Activated naive CD8-positive, alpha-beta T cell treated with anti-CD3 and anti-CD28 coated beads, Interleukin-2, amount 10 ng/mL, durations not matched to agents 7 days and 5 days (primary cell): Measurements from ENCODE around the gene TTC16. TPM values are rescaled to one million over a fixed set of nuclear protein-coding genes. Genes with fewer than 3 reads are reported as not detected.

Source experiments
- ATAC-seq: fragments of 150-1000 bp; cut with Tn5 transposase; one replicate; pipeline ENCODE4 v1.10.0; 2021; ENCODE audit warnings: low read depth, moderate library complexity
- POLR2A ChIA-PET: fragments of 350-600 bp; sonication (Branson Sonifier 250); formaldehyde crosslinking; loops from one replicate; lab custom pipeline; 2021; ENCODE audit warnings: antibody characterized with exemption; lab: Charles Lee
- DNase-seq: peaks from one replicate; pipeline ENCODE4 v3.0.0; 2021
- H3K27ac Mint-ChIP-seq: one replicate; pipeline ENCODE4 v1.8.0; 2022; ENCODE audit warnings: mild to moderate bottlenecking, mixed read lengths
- H3K27me3 Mint-ChIP-seq: one replicate; pipeline ENCODE4 v1.8.0; 2022; ENCODE audit warnings: mild to moderate bottlenecking, moderate library complexity, mixed read lengths
- H3K36me3 Mint-ChIP-seq: one replicate; pipeline ENCODE4 v1.8.0; 2021; ENCODE audit warnings: mild to moderate bottlenecking, mixed read lengths
- H3K4me1 Mint-ChIP-seq: one replicate; pipeline ENCODE4 v1.8.0; 2021; ENCODE audit warnings: mixed read lengths
- H3K4me3 Mint-ChIP-seq: one replicate; pipeline ENCODE4 v1.8.0; 2022; ENCODE audit warnings: mild to moderate bottlenecking, moderate library complexity, mixed read lengths
- H3K9me3 Mint-ChIP-seq: one replicate; pipeline ENCODE4 v1.8.0; 2021; ENCODE audit warnings: mixed read lengths
- total RNA-seq, 2 experiments: library from RNA; stranded (reverse); gene quantifications; one replicate each; pipeline ENCODE4 v1.2.3, GENCODE V29; 2021

TTC16 gene
- total RNA-seq, 2 experiments from 2014 or later = 4.4 to 5.3 TPM

GRCh38 chr9:127703289-127703946 is 12.5 kb upstream of the TTC16 start:
- Mint-ChIP-seq H3K4me3 (no peak overlapping the region), H3K36me3 (no peaks in the 10 kb centered on the region), H3K27me3 (no peaks in the 10 kb centered on the region), H3K4me1 (peaks cover 17% of the 10 kb centered on the region), H3K27ac (no peak overlapping the region), H3K9me3 (no peaks in the 10 kb centered on the region)
- no peak for DNase-seq
- POLR2A ChIA-PET = no interaction called here
- ATAC-seq = no peak

GRCh38 chr9:127705577-127706379 is 10.1 kb upstream of the TTC16 start:
- no peak for DNase-seq
- Mint-ChIP-seq H3K36me3 (no peaks in the 10 kb centered on the region), H3K9me3 (peaks cover 3% of the 10 kb centered on the region), H3K4me3 (no peak overlapping the region), H3K4me1 (peaks cover 10% of the 10 kb centered on the region), H3K27me3 (peaks cover 2% of the 10 kb centered on the region), H3K27ac (no peak overlapping the region)
- ATAC-seq = no peak
- POLR2A ChIA-PET = interaction anchor here (0.5 to 1.6 kb wide), 2 partner anchors 29 to 217 kb away, joined by 3 to 5 read pairs; partner anchors contain the start of gene TOR2A

GRCh38 chr9:127706836-127707241 is 9.0 kb upstream of the TTC16 start, which contains the start of gene CFAP157:
CFAP157 (plus strand) TSS chr9:127706988; CDS start chr9:127707032, 44 bp downstream.
- POLR2A ChIA-PET = interaction anchor here (1.6 kb wide), 1 partner anchor 28 kb away, joined by 5 read pairs; the partner anchor contains the start of gene TOR2A
- Mint-ChIP-seq H3K27me3 (peaks cover 2% of the 10 kb centered on the region), H3K4me1 (peaks cover 18% of the 10 kb centered on the region), H3K27ac (no peak within 1 kb of the TSS), H3K36me3 (no peaks in the 10 kb centered on the region), H3K9me3 (peaks cover 3% of the 10 kb centered on the region), H3K4me3 (no peak within 1 kb of the TSS)
- no peak for DNase-seq
- ATAC-seq = no peak

- POLR2A ChIA-PET = interaction anchor here (1.0 kb wide), 1 partner anchor 27 kb away, joined by 3 read pairs; the partner anchor contains the start of gene TOR2A
- ATAC-seq (peak; percentile 60), DNase-seq (no peak)
- Mint-ChIP-seq H3K36me3 (no peaks in the 10 kb centered on the region), H3K27ac (no peak overlapping the region), H3K27me3 (peaks cover 2% of the 10 kb centered on the region), H3K4me1 (peaks cover 18% of the 10 kb centered on the region), H3K9me3 (peaks cover 3% of the 10 kb centered on the region), H3K4me3 (no peak overlapping the region)
Measured at GRCh38 chr9:127707766-127708165, 8.1 kb upstream of the TTC16 start.

GRCh38 chr9:127708952-127709587 is 6.8 kb upstream of the TTC16 start:
- Mint-ChIP-seq H3K9me3 (peaks cover 3% of the 10 kb centered on the region), H3K27ac (no peak overlapping the region), H3K27me3 (peaks cover 2% of the 10 kb centered on the region), H3K4me1 (peaks cover 16% of the 10 kb centered on the region), H3K4me3 (no peak overlapping the region), H3K36me3 (no peaks in the 10 kb centered on the region)
- ATAC-seq (no peak), DNase-seq (no peak)
- POLR2A ChIA-PET = interaction anchor here (2.0 kb wide), 1 partner anchor 26 kb away, joined by 5 read pairs; the partner anchor contains the start of gene TOR2A

GRCh38 chr9:127710204-127710783 is 5.6 kb upstream of the TTC16 start:
- Mint-ChIP-seq H3K36me3 (no peaks in the 10 kb centered on the region), H3K4me1 (peaks cover 19% of the 10 kb centered on the region), H3K4me3 (no peak overlapping the region), H3K9me3 (peaks cover 3% of the 10 kb centered on the region), H3K27me3 (peaks cover 2% of the 10 kb centered on the region), H3K27ac (no peak overlapping the region)
- no peak for ATAC-seq
- DNase-seq = no peak
- POLR2A ChIA-PET = interaction anchor here (0.7 to 2.0 kb wide), 3 partner anchors 24 to 196 kb away, joined by 3 to 5 read pairs (median 3); partner anchors contain the start of gene TOR2A

GRCh38 chr9:127711226-127711701 is 4.6 kb upstream of the TTC16 start:
- no peaks in the 10 kb centered on the region for H3K36me3 Mint-ChIP-seq
- POLR2A ChIA-PET = interaction anchor here (0.5 to 1.3 kb wide), 3 partner anchors 23 to 127 kb away, joined by 3 to 6 read pairs (median 4); partner anchors contain the start of gene TOR2A
- peaks cover 3% of the 10 kb centered on the region for H3K9me3 Mint-ChIP-seq
- DNase-seq (peak; percentile 58), ATAC-seq (no peak)
- peaks cover 2% of the 10 kb centered on the region for H3K27me3 Mint-ChIP-seq
- peak overlapping the region; percentile 14 for H3K4me3 Mint-ChIP-seq
- H3K27ac Mint-ChIP-seq = no peak overlapping the region
- H3K4me1 Mint-ChIP-seq = peaks cover 23% of the 10 kb centered on the region

- Mint-ChIP-seq H3K36me3 (no peaks in the 10 kb centered on the region), H3K27me3 (peaks cover 2% of the 10 kb centered on the region), H3K27ac (no peak overlapping the region), H3K4me3 (no peak overlapping the region), H3K4me1 (peaks cover 23% of the 10 kb centered on the region), H3K9me3 (peaks cover 3% of the 10 kb centered on the region)
- no peak for DNase-seq
- POLR2A ChIA-PET = interaction anchor here (0.5 to 1.3 kb wide), 3 partner anchors 23 to 128 kb away, joined by 3 to 6 read pairs (median 4); partner anchors contain the start of gene TOR2A
- ATAC-seq = no peak
Measured at GRCh38 chr9:127711831-127712274, 4.0 kb upstream of the TTC16 start.

- H3K36me3 Mint-ChIP-seq = no peaks in the 10 kb centered on the region
- peaks cover 22% of the 10 kb centered on the region for H3K4me1 Mint-ChIP-seq
- DNase-seq (no peak), ATAC-seq (no peak)
- no peak overlapping the region for H3K4me3 Mint-ChIP-seq
- peaks cover 3% of the 10 kb centered on the region for H3K9me3 Mint-ChIP-seq
- H3K27ac Mint-ChIP-seq = no peak overlapping the region
- POLR2A ChIA-PET = interaction anchor here (1.3 kb wide), 1 partner anchor 22 kb away, joined by 6 read pairs; the partner anchor contains the start of gene TOR2A
- peaks cover 2% of the 10 kb centered on the region for H3K27me3 Mint-ChIP-seq
Measured at GRCh38 chr9:127712371-127712770, 3.5 kb upstream of the TTC16 start.

GRCh38 chr9:127712867-127713266 is 3.0 kb upstream of the TTC16 start:
- no peaks in the 10 kb centered on the region for H3K36me3 Mint-ChIP-seq
- ATAC-seq (no peak), DNase-seq (no peak)
- no peak overlapping the region for H3K4me3 Mint-ChIP-seq
- peaks cover 2% of the 10 kb centered on the region for H3K27me3 Mint-ChIP-seq
- peaks cover 19% of the 10 kb centered on the region for H3K4me1 Mint-ChIP-seq
- peaks cover 3% of the 10 kb centered on the region for H3K9me3 Mint-ChIP-seq
- POLR2A ChIA-PET = no interaction called here
- no peak overlapping the region for H3K27ac Mint-ChIP-seq

GRCh38 chr9:127714020-127714750 is 1.7 kb upstream of the TTC16 start:
- peak overlapping the region; percentile 38 for H3K27ac Mint-ChIP-seq
- POLR2A ChIA-PET = interaction anchor here (2.4 kb wide), 1 partner anchor 21 kb away, joined by 10 read pairs; the partner anchor contains the start of gene TOR2A
- H3K9me3 Mint-ChIP-seq = no peaks in the 10 kb centered on the region
- H3K4me1 Mint-ChIP-seq = peaks cover 19% of the 10 kb centered on the region
- peak overlapping the region; percentile 68 for H3K4me3 Mint-ChIP-seq
- H3K27me3 Mint-ChIP-seq = peaks cover 2% of the 10 kb centered on the region
- no peaks in the 10 kb centered on the region for H3K36me3 Mint-ChIP-seq
- DNase-seq (no peak), ATAC-seq (no peak)
